Activated T-helper 1 cell treated with anti-CD3 and anti-CD28 coated beads, Interleukin-2, amount 50 U/mL, for 16 hours (primary cell): ENCODE measurements around the gene C5orf52.
"Not testable (repeated sequence)": the region's sequence is repeated elsewhere in the genome, so short reads cannot be mapped to it uniquely, and the experiment has no call there.

ENCODE experiments used
- DNase-seq, 2 donors: peaks; one replicate each; pipeline ENCODE4 v3.0.0-alpha.2; 2020; ENCODE audit warnings: low read depth in 1 of 2, low spot score in 1 of 2

Gene C5orf52

DNA sequence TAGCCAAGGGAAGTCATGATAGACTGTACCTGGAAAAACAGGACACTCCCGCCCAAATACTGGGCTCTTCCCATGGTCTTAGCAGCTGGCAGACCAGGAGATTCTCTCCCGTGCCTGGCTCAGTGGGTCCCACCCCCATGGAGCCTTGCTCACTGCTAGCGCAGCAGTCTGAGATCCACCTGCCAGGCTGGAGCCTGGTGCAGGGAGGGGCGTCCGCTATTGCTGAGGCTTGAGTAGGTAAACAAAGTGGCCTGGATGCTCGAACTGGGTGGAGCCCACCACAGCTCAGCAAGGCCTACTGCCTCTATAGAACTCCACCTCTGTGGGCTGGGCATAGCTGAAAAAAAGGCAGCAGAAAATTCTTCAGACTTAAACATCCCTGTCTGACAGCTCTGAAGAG is 49.8 kb downstream of the C5orf52 start:
- DNase-seq: no peak

DNA sequence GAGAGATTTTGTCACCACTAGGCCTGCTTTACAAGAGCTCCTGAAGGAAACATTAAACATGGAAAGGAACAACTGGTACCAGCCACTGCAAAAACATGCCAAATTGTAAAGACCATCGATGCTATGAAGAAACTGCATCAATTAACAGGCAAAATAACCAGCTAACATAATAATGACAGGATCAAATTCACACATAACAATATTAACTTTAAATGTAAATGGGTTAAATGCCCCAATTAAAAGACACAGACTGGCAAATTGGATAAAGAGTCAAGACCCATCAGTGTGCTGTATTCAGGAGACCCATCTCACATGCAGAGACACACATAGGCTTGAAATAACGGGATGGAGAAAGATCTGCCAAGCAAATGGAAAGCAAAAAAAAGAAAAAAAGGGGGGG is 51.6 kb downstream of the C5orf52 start:
- not testable (repeated sequence) for DNase-seq

DNA sequence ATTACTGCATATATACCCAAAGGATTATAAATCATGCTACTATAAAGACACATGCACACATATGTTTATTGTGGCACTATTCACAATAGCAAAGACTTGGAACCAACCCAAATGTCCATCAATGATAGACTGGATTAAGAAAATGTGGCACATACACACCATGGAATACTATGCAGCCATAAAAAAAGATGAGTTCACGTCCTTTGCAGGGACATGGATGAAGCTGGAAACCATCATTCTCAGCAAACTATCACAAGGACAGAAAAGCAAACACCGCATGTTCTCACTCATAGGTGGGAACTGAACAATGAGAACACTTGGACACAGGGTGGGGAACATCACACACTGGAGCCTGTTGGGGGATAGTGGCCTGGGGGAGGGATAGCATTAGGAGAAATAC is 55.3 kb downstream of the C5orf52 start:
- not testable (repeated sequence) for DNase-seq

DNA sequence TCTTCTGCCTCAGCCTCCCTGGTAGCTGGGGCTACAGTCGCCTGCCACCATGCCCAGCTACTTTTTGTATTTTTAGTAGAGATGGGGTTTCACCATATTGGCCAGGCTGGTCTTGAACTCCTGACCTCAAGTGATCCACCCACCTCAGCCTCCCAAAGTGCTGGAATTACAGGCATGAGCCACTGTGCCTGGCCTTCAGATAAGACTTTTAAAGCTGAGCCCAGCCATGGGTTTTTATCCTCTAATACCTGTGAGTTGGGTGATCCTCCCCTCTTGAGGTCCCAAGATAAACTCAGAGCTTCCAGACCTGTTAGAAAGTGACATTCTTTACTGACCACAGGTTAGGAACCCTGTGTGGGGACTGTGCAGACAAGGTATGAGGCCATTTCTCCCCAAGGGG is 56.5 kb downstream of the C5orf52 start:
- not testable (repeated sequence) for DNase-seq
